ENCODE data around the gene NXF1. TPM values are rescaled to one million over a fixed set of nuclear protein-coding genes. Genes with fewer than 3 reads are reported as not detected.

Gene NXF1
- total RNA-seq, 4 donors from 2014 or later, result 51.2 to 68.8 (median 55.1) TPM

GRCh38 chr11:62774407-62774806 lies 30.8 kb downstream of the NXF1 start:
- TF ChIP-seq CTCF (IDR thresholded peaks at IDR 0.05; ENCODE audit: low read depth), result no peak

GRCh38 chr11:62771144-62772021 lies 33.9 kb downstream of the NXF1 start, which contains the start of gene TAF6L:
Gene TAF6L, plus strand, starts transcription at chr11:62771396. Its CDS starts 4,388 bp downstream, at chr11:62775784.
- no peak for TF ChIP-seq CTCF (IDR thresholded peaks at IDR 0.05; ENCODE audit: low read depth)

- TF ChIP-seq CTCF (IDR thresholded peaks at IDR 0.05; ENCODE audit: low read depth), result no peak
Measured at GRCh38 chr11:62770778-62771143, 34.5 kb downstream of the NXF1 start.

- no peak for TF ChIP-seq CTCF (IDR thresholded peaks at IDR 0.05; ENCODE audit: low read depth)
Measured at GRCh38 chr11:62757846-62758788, 47.1 kb downstream of the NXF1 start.

- no peak for TF ChIP-seq CTCF (IDR thresholded peaks at IDR 0.05; ENCODE audit: low read depth)
Measured at GRCh38 chr11:62755086-62755615, 50.1 kb downstream of the NXF1 start.

- TF ChIP-seq CTCF (IDR thresholded peaks at IDR 0.05; ENCODE audit: low read depth), result no peak
Measured at GRCh38 chr11:62753736-62754603, 51.3 kb downstream of the NXF1 start, which contains the start of gene ZBTB3. Gene ZBTB3, minus strand, starts transcription at chr11:62754160. Its CDS starts 496 bp downstream, at chr11:62753664.

All from subcutaneous adipose tissue (tissue), 4 donors.